Lower leg skin (tissue), 3 donors: ENCODE measurements around the gene PRPF38A.

Experiments used
- POLR2A ChIP-seq, 2 donors: fragments of 450-650 bp; IDR thresholded peaks; one replicate each; pipeline ENCODE4 v1.6.1; 2016 to 2017; ENCODE audit warnings: antibody characterized with exemption in 2 of 2, mild to moderate bottlenecking in 1 of 2, moderate library complexity in 1 of 2
- TF ChIP-seq, protein P1 (sequence below), 3 donors: fragments of 450-650 bp; IDR thresholded peaks; one replicate each; pipeline ENCODE4 v1.5.1; 2016; ENCODE audit warnings: antibody characterized with exemption in 3 of 3, mild to moderate bottlenecking in 3 of 3, moderate library complexity in 2 of 3

GRCh38 chr1:52414942-52415341 lies 10.5 kb downstream of the PRPF38A start:
- TF ChIP-seq, protein P1, sequence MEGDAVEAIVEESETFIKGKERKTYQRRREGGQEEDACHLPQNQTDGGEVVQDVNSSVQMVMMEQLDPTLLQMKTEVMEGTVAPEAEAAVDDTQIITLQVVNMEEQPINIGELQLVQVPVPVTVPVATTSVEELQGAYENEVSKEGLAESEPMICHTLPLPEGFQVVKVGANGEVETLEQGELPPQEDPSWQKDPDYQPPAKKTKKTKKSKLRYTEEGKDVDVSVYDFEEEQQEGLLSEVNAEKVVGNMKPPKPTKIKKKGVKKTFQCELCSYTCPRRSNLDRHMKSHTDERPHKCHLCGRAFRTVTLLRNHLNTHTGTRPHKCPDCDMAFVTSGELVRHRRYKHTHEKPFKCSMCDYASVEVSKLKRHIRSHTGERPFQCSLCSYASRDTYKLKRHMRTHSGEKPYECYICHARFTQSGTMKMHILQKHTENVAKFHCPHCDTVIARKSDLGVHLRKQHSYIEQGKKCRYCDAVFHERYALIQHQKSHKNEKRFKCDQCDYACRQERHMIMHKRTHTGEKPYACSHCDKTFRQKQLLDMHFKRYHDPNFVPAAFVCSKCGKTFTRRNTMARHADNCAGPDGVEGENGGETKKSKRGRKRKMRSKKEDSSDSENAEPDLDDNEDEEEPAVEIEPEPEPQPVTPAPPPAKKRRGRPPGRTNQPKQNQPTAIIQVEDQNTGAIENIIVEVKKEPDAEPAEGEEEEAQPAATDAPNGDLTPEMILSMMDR (IDR thresholded peaks at IDR 0.05) = no peak
- TF ChIP-seq POLR2A (IDR thresholded peaks at IDR 0.05) = no peak
